B cell (primary cell): Measurements from ENCODE around the gene MTERF1. TPM values are rescaled to one million over a fixed set of nuclear protein-coding genes. Genes with fewer than 3 reads are reported as not detected.

Experiments used
- ATAC-seq: fragments of 200-7000 bp; cut with Tn5 transposase; one replicate; pipeline ENCODE4 v1.10.0; 2021; ENCODE audit warnings: low read depth, mild to moderate bottlenecking, moderate number of reproducible peaks, moderate library complexity
- CTCF ChIA-PET: fragments of 350-600 bp; sonication (Branson Sonifier 250); formaldehyde crosslinking; loops from one replicate; lab custom pipeline; 2021; ENCODE audit warnings: antibody characterized with exemption, inconsistent platforms; lab: Charles Lee
- POLR2A ChIA-PET: fragments of 350-600 bp; sonication (Branson Sonifier 250); formaldehyde crosslinking; loops from one replicate; lab custom pipeline; 2021; ENCODE audit warnings: antibody characterized with exemption; lab: Charles Lee
- DNase-seq: peaks from one replicate; pipeline ENCODE4 v3.0.0; 2013
- H2AFZ ChIP-seq: 2 replicates; pipeline ENCODE4 v1.6.1; 2012; ENCODE audit warnings: mild to moderate bottlenecking, low read depth, low read length; ENCODE audit not compliant: insufficient read depth, poor library complexity, severe bottlenecking
- H3K27ac ChIP-seq, 2 donors: 1 replicate in 1 of 2; 2 replicates in 1 of 2; pipeline ENCODE4 v1.5.1; 2012 to 2013; ENCODE audit warnings: low read length in 2 of 2, mild to moderate bottlenecking in 2 of 2, moderate library complexity in 1 of 2
- H3K27me3 ChIP-seq, 4 experiments: fragments of 200-600 bp in 1 of 4; sonication (generic) in 1 of 4; replicated peaks in 1 of 4; 1 replicate in 2 of 4; 2 replicates in 2 of 4; pipeline versions ENCODE4 v1.6.1 to v1.7.0; 2013 to 2016; ENCODE audit warnings: low read length in 3 of 4, mild to moderate bottlenecking in 2 of 4, mixed read lengths in 1 of 4, moderate library complexity in 1 of 4; ENCODE audit not compliant: insufficient read depth in 4 of 4, control insufficient read depth in 3 of 4; ENCODE audit errors: control extremely low read depth in 1 of 4
- H3K36me3 ChIP-seq, 2 experiments: replicated peaks in 1 of 2; 1 replicate in 1 of 2; 2 replicates in 1 of 2; pipeline versions ENCODE4 v1.6.1 to v1.7.1; 2013; ENCODE audit warnings: low read length in 1 of 2; ENCODE audit not compliant: insufficient read depth in 2 of 2, control insufficient read depth in 1 of 2; ENCODE audit errors: control extremely low read depth in 1 of 2, extremely low read depth in 1 of 2
- H3K4me1 ChIP-seq, 2 donors: fragments of 200-600 bp in 1 of 2; sonication (generic) in 1 of 2; 1 replicate in 1 of 2; 2 replicates in 1 of 2; pipeline versions ENCODE4 v1.5.1 to v1.6.1; 2013 to 2017; ENCODE audit warnings: low read length in 2 of 2; ENCODE audit not compliant: control insufficient read depth in 2 of 2, insufficient read depth in 2 of 2
- H3K4me2 ChIP-seq: replicated peaks from 2 replicates; pipeline ENCODE3; 2012; ENCODE audit warnings: mild to moderate bottlenecking, low read depth, low read length; ENCODE audit not compliant: poor library complexity, severe bottlenecking
- H3K4me3 ChIP-seq, 5 experiments: fragments of 200-600 bp in 1 of 5; sonication (generic) in 1 of 5; 1 replicate in 3 of 5; 2 replicates in 2 of 5; pipeline versions ENCODE4 v1.5.1 to v1.7.0; 2011 to 2016; ENCODE audit warnings: low read length in 4 of 5, mild to moderate bottlenecking in 4 of 5, low read depth in 2 of 5, control low read depth in 1 of 5, moderate library complexity in 1 of 5; ENCODE audit not compliant: insufficient read depth in 1 of 5; ENCODE audit errors: control extremely low read depth in 1 of 5, extremely low read depth in 1 of 5
- H3K79me2 ChIP-seq: fragments of 200-600 bp; sonication (generic); one replicate; pipeline ENCODE4 v1.6.0; 2016; ENCODE audit warnings: low read length; ENCODE audit not compliant: control insufficient read depth, insufficient read depth
- H3K9ac ChIP-seq: fragments of 200-600 bp; sonication (generic); 2 replicates; pipeline ENCODE4 v1.6.1; 2017; ENCODE audit warnings: mild to moderate bottlenecking, low read length, moderate library complexity
- H3K9me3 ChIP-seq, 3 donors: one replicate each; pipeline versions ENCODE4 v1.6.1 to v1.7.1; 2013; ENCODE audit warnings: low read length in 2 of 3; ENCODE audit not compliant: control insufficient read depth in 2 of 3, insufficient read depth in 1 of 3; ENCODE audit errors: control extremely low read depth in 1 of 3
- H4K20me1 ChIP-seq: 2 replicates; pipeline ENCODE4 v1.6.0; 2012; ENCODE audit warnings: mild to moderate bottlenecking, low read length; ENCODE audit not compliant: insufficient read depth, control insufficient read depth, poor library complexity, severe bottlenecking
- H3K27ac Mint-ChIP-seq: one replicate; pipeline ENCODE4 v1.8.0; 2021; ENCODE audit warnings: mixed read lengths
- H3K27me3 Mint-ChIP-seq: one replicate; pipeline ENCODE4 v1.8.0; 2021; ENCODE audit warnings: mixed read lengths
- H3K4me1 Mint-ChIP-seq: one replicate; pipeline ENCODE4 v1.8.0; 2021; ENCODE audit warnings: mixed read lengths
- H3K4me3 Mint-ChIP-seq: one replicate; pipeline ENCODE4 v1.8.0; 2021; ENCODE audit warnings: mixed read lengths
- H3K9me3 Mint-ChIP-seq: one replicate; pipeline ENCODE4 v1.8.0; 2022; ENCODE audit warnings: mixed read lengths; ENCODE audit not compliant: insufficient read depth
- EZH2 ChIP-seq: IDR thresholded peaks from 2 replicates; pipeline ENCODE4 v1.6.1; 2012; ENCODE audit warnings: borderline replicate concordance, low read depth, mild to moderate bottlenecking, moderate library complexity, low read length; ENCODE audit not compliant: insufficient read depth, poor library complexity, severe bottlenecking
- WGBS: methylation state at CpG from one replicate; pipeline ENCODE4 v1.1.5; 2013; ENCODE audit warnings: missing lambda C conversion rate; ENCODE audit not compliant: insufficient coverage; 5-methylcytosine and 5-hydroxymethylcytosine counted together
- intact Hi-C: fragments of 100-400 bp; cut with micrococcal nuclease; formaldehyde crosslinking; loops from one replicate; pipeline ENCODE4 v1.10.0; 2022
- polyA plus RNA-seq: library from polyadenylated mRNA; depleted of rRNA; stranded (reverse); fragments of >200 nt; gene quantifications from 2 replicates; pipeline ENCODE4 v1.2.3, GENCODE V29; 2012
- total RNA-seq, 2 donors: library from RNA; stranded (reverse); fragments of 120-200 nt in 1 of 2; gene quantifications; 1 replicate in 1 of 2; 2 replicates in 1 of 2; pipeline versions ENCODE4 v1.2.3 to v1.2.4, GENCODE V29; 2013 to 2022
- TF ChIP-seq, protein P1 (sequence below): fragments of 200-600 bp; IDR thresholded peaks from one replicate; pipeline ENCODE4 v1.8.0; 2022; ENCODE audit warnings: antibody characterized with exemption, mild to moderate bottlenecking

Gene MTERF1
- total and polyA plus RNA-seq, 2 donors (not counting 1 experiment from before 2014, with no cell fraction given): 5.4 to 34.4 TPM

DNA sequence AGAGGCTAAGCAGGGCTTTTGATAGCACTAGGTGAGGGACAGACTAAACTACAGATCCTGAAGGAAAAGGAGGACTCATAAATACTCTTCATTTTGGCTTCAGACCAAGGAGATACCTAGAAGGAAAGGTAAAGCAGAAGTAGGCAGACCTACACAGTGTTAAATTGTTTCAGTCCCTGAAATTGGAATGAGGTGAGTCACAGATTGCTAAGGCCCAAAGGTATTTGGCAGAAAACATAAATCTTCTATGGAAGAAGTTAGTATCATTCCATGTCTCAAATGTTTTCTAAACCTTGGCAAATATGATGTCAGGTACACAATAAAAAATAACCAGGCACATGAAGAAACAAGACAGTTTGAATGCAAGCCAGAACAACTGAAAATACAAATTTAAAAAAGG lies 30.0 kb downstream of the MTERF1 start:
- ATAC-seq (no peak), DNase-seq (no peak)
- peaks cover 5% of the 10 kb centered on the region for H3K9me3 Mint-ChIP-seq
- no peak overlapping the region for H3K4me3 Mint-ChIP-seq
- H3K4me1 Mint-ChIP-seq: no peaks in the 10 kb centered on the region
- H3K27me3 Mint-ChIP-seq: no peaks in the 10 kb centered on the region
- Histone ChIP-seq H2AFZ (no peak overlapping the region), H3K4me1 (no peaks in the 10 kb centered on the region), H3K79me2 (peaks cover 6% of the 10 kb centered on the region), H3K9me3 (peaks cover 0 to 4% (median 1%) of the 10 kb centered on the region in 3 donors), H3K4me3 (no peak overlapping the region), H3K4me2 (no peak overlapping the region), H3K27ac (no peak overlapping the region), H3K27me3 (no peaks in the 10 kb centered on the region), H4K20me1 (no peaks in the 10 kb centered on the region), H3K9ac (no peak overlapping the region), H3K36me3 (no peaks in the 10 kb centered on the region)
- intact Hi-C loops: no loop called here
- POLR2A ChIA-PET: no interaction called here
- CTCF ChIA-PET: no interaction called here
- no peak overlapping the region for H3K27ac Mint-ChIP-seq
- TF ChIP-seq EZH2: no peak
- TF ChIP-seq, protein P1, sequence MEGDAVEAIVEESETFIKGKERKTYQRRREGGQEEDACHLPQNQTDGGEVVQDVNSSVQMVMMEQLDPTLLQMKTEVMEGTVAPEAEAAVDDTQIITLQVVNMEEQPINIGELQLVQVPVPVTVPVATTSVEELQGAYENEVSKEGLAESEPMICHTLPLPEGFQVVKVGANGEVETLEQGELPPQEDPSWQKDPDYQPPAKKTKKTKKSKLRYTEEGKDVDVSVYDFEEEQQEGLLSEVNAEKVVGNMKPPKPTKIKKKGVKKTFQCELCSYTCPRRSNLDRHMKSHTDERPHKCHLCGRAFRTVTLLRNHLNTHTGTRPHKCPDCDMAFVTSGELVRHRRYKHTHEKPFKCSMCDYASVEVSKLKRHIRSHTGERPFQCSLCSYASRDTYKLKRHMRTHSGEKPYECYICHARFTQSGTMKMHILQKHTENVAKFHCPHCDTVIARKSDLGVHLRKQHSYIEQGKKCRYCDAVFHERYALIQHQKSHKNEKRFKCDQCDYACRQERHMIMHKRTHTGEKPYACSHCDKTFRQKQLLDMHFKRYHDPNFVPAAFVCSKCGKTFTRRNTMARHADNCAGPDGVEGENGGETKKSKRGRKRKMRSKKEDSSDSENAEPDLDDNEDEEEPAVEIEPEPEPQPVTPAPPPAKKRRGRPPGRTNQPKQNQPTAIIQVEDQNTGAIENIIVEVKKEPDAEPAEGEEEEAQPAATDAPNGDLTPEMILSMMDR: no peak

DNA sequence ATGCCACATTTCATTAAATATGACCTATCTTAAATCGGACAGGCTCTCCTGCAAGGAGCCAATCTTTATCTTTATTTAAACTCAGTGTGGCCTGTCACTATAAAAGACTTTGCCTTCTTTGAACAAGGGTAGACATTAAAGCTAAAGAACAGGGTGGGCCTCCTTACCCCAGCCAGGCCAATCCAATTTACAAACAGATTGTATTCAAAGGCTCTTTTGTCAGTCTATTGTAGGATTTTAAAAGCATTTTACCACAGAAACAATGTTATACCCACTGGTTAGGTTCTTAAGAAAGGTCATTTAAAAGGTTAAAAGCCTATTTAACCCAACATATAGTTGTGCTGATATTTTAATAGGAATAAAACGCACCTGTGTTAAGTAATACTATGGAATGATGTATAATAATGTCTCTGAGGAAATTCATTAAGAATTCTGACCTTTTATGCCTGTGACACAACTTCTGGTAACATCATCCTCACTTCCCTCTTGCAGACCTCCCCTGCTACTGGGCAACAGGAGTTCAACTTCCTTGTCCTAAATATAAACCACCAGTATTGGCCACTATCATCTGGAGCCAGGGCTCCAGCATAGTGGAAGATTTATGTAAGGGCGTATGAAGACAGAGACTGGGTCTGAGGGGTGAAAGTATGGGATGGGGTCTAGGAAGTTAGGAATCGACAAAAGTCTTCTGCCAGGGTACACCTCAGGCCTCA lies 32.5 kb downstream of the MTERF1 start:
- CTCF ChIA-PET: no interaction called here
- no peak overlapping the region for H3K4me3 Mint-ChIP-seq
- 100% methylated on average over 1 of the region's 4 CpGs for WGBS

More for the DNA sequence above, 32.5 kb downstream of the MTERF1 start:
- no peak for TF ChIP-seq EZH2
- TF ChIP-seq, protein P1: no peak
- Histone ChIP-seq H3K4me1 (peaks cover 9% of the 10 kb centered on the region in 2 donors), H3K9me3 (peaks cover 0 to 4% (median 0%) of the 10 kb centered on the region in 3 donors), H3K79me2 (peaks cover 6% of the 10 kb centered on the region), H3K27me3 (no peaks in the 10 kb centered on the region), H3K36me3 (no peaks in the 10 kb centered on the region), H3K4me2 (no peak overlapping the region), H3K9ac (no peak overlapping the region), H4K20me1 (no peaks in the 10 kb centered on the region), H3K27ac (no peak overlapping the region), H2AFZ (no peak overlapping the region), H3K4me3 (no peak overlapping the region)
- no peak for ATAC-seq
- Mint-ChIP-seq H3K27me3 (no peaks in the 10 kb centered on the region), H3K4me1 (peaks cover 12% of the 10 kb centered on the region), H3K9me3 (peaks cover 3% of the 10 kb centered on the region), H3K27ac (no peak overlapping the region)
- DNase-seq: no peak
- POLR2A ChIA-PET: no interaction called here
- intact Hi-C loops: no loop called here
